Endothelial cell of hepatic sinusoid (primary cell): ENCODE data around the gene TAL2.

Source experiments
- in situ Hi-C: cut with HindIII; loops from 2 replicates; pipeline ENCODE4 v1.10.0; 2017; ENCODE audit warnings: low sequenced_read_pairs

Gene TAL2

DNA sequence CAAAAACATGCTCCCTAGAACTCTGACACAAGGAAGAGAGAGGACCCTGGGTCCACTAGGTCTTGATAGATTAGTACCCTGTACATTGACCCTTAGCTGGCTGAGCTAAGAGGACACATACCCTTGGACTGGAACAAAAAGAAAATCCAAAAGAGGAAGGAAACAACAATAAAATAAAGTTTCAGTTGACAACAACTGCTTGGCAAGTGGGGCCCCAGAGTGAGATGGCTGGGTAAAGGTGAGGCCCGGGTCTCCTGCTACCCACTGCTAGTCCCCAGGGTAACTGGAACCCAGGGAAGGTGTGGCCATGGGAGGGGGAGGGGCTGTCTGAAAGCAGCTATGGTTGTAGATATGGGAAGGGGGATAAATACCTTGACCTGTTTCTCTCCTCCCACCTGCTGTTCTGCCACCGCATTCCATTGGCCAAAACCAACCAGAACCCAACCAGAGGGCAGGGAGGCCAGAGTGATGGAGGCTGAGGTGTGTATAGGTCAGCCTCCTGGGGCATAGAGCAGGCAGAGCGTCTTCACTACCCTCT lies 11.7 kb downstream of the TAL2 start:
- in situ Hi-C loops: no loop called here

GRCh38 chr9:105676351-105676923 lies 14.2 kb downstream of the TAL2 start:
- in situ Hi-C loops: no loop called here

DNA sequence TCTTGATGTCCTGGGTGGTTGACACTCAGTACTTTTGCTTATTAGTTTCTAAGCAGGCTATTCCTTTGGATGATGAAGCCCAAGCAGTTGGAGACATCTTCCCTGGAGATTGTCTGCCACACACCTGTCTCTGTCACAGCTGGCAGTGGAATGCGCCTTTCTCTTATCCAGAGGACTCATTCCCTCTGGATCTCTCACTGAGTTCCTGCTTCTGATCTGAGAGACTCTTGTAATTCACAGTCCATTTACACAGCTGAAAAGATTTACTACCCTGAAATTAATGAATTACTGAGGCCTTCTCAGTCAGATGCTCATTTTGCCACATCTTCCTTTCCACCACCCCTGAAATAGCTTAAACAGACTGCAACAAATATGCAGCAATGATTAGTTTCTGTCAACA lies 15.9 kb downstream of the TAL2 start:
- in situ Hi-C loops: no loop called here

DNA sequence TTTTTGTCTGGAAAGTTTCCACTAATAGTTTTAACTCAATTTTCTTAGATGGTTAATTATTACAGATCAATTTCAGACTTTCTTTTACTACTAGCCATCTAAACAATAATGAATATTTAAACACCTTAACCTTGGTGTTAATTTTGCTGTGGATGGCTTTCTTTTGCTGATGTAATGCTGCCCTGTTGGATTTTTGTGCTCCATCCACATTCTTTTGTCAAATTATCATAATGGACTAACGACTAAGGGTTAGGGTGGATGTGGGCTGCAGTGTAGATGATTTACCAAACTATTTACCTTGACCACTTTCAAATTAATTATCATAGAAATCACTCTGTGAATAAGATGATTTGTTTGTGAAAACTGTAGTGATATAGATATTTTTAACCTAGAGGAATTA lies 16.5 kb downstream of the TAL2 start:
- in situ Hi-C loops: no loop called here

DNA sequence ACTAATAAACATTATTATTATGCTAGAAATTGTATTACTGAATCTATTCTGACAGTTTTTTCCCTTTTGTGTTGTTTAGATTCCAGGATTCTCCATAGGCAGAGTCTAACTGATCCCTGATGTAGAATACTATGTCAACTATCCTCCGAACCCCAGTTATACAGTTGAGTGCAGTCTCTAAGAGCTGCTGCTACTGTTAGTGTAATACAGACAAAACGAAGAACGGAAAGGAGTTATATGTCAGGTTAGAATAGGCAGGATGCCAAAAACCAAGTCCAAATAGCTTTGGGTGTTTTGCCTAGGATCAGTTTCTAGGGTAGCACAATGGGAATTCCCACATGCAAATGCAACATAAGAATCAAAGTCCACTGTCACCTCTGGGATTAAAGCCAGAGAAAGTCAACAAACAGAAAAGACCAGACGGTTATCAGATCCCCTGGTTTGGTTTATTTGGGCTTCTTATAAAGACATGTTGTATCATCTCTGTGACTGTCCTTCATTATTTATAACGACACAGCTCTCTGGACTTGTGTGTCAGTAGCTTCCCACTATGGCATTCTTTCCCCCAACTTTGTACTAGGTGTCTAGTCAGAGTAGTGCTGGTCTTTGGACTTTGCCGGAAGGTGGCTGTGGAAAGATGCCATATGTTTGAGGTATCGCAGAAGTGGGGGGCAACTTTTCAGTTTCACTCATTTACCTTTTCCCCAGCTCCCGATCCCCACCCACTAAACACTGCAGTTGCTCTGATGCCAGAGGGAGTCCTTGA lies 17.2 kb downstream of the TAL2 start:
- in situ Hi-C loops: no loop called here

GRCh38 chr9:105681313-105681712 lies 19.1 kb downstream of the TAL2 start:
- in situ Hi-C loops: no loop called here

GRCh38 chr9:105681724-105682123 lies 19.5 kb downstream of the TAL2 start:
- in situ Hi-C loops: no loop called here

DNA sequence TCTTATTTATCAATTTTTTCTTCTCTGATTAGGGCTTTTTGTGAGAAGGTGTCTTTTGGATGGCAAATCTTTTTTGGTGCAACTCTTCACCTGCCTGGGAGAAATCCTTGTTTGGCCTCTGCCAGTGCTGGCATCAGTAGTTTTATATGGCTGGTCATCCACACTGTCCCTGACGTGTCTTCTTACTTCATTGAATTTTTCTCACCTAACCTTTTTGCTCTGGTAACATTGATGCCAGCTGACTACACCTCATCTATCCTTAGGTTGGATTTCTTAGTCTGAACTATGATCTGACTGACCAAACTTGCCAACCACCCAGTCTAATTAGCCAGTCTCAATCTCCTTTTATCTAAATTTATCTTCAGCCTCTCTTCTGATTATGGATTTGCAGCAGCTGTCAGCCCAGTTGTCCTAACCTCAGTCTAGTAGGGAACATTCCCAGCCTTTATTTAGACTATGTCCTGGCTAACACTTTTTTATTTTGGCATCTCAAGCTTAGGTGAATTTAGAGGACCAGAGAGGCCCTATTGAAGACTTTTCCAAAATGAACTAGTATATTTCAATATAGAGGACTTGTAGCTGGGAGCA lies 21.5 kb downstream of the TAL2 start:
- in situ Hi-C loops: no loop called here

DNA sequence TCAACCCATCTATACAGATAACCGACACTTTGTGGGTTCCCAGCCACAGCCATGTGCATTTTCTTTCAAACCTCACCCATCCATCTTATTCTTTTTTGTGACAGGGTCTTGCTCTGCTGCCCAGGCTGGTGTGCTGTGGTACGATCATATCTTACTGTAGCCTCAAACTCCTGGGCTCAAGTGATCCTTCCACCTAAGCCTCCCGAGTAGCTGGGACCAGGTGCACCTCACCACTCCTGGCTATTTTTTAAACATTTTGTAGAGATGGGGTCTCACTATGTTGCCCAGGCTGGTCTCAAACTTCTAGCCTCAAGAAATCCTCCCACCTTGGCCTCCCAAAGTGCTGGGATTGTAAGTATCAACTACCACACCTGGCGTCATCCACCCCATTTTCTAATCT lies 24.7 kb downstream of the TAL2 start:
- in situ Hi-C loops: no loop called here

GRCh38 chr9:105690742-105691141 lies 28.5 kb downstream of the TAL2 start:
- in situ Hi-C loops: no loop called here

GRCh38 chr9:105693435-105694189 lies 31.4 kb downstream of the TAL2 start:
- in situ Hi-C loops: no loop called here

DNA sequence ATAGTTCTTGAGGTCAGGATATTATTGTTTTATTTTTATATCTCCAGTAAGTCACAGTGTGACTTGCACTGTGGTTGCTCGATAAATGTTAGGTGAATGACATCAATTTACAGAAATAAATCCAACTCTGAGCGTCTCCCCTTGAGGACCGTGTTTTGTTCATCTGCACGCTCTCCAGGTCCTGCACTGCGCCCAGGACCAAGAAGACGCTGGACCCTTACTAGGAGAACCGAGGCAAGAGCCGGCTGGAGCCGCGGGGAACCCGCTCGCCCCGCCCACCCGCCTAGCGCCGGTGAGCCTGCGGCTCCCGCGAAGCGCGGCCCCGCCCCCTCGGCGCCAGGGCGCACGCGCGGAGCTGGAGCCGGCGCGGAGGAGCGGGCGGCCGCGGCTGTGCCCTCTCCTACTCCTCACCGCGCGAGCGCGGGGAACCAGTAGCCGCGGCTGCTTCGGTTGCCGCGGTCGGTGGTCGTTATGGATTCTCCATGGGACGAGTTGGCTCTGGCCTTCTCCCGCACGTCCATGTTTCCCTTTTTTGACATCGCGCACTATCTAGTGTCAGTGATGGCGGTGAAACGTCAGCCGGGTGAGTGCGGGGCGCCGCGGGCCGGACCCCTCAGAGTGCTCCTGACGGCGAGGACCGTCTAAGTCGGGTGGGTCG lies 32.1 kb downstream of the TAL2 start, which contains the start of gene TMEM38B:
TMEM38B (plus strand) TSS at position 352 of the 658 bp plus-strand sequence; CDS start at position 472, 120 bp downstream.
- in situ Hi-C loops: no loop called here

GRCh38 chr9:105694848-105695581 lies 32.8 kb downstream of the TAL2 start:
- in situ Hi-C loops: no loop called here

DNA sequence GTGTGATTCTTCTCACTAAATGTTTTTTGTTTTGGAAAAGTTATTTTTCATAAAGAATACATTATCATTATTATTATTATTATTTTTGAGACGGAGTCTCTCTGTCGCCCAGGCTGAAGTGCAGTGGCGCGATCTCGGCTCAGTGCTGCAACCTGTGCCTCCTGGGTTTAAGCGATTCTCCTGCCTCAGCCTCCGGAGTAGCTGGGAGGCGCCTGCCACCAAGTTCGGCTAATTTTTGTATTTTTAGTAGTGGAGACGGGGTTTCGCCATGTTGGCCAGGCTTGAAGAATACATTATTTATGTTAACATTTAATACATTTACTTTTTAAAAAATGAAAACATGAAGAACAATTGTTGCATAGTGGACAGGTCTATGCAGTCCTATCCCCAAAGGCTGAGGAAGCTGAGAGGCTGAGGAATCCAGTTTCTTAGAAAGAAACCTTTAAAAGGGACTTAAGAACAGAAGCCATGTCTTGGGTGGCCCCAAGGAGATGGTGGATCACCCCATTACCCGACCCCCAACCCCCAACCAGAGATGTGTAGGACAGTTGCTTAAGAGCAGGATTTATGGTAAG lies 34.0 kb downstream of the TAL2 start:
- in situ Hi-C loops: no loop called here

GRCh38 chr9:105697871-105698270 lies 35.6 kb downstream of the TAL2 start:
- in situ Hi-C loops: no loop called here

- in situ Hi-C loops: no loop called here
These were observed 36.2 kb downstream of the TAL2 start for GRCh38 chr9:105698348-105698870.

- in situ Hi-C loops: no loop called here
These were observed 38.4 kb downstream of the TAL2 start for GRCh38 chr9:105700668-105701067.

DNA sequence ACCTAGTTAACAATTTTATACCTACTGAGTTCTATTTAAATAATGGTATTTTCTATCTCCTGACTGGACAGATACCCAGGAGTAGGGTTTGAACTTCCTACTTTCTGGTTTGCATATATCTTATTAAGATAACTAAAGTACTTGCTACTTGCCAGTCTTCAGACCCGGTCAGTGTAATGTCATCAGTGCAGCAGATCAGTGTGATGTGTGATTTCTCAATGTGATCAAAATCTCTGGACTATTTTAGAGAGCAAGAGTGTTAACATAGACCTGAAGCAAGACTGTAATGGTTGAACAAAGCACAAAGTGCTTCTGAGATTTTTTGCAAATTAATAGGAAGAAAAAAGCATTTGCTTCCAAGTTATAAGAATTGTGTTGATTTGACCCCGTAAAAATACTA lies 38.9 kb downstream of the TAL2 start:
- in situ Hi-C loops: no loop called here

- in situ Hi-C loops: no loop called here
These were observed 40.0 kb downstream of the TAL2 start for GRCh38 chr9:105702207-105702606.
